ENCODE data around the gene TMEM81. TPM values are rescaled to one million over a fixed set of nuclear protein-coding genes. Genes with fewer than 3 reads are reported as not detected.

Gene TMEM81
- total RNA-seq, result 2.7 TPM
- long read RNA-seq, result 0 reads

- DNase-seq, result no peak
- no peak for ATAC-seq (ENCODE audit: poor library complexity)
- intact Hi-C loops (cut with DNase I), result no loop called here
These were observed at the start of gene TMEM81 for GRCh38 chr1:205084360-205084759. Gene TMEM81, minus strand, starts transcription at chr1:205084460. Its CDS starts 140 bp downstream, at chr1:205084320.

GRCh38 chr1:205133287-205133686, 49.0 kb upstream of the TMEM81 start:
- ATAC-seq (ENCODE audit: poor library complexity) (no peak), DNase-seq (no peak)
- intact Hi-C loops (cut with DNase I), result no loop called here

DNA sequence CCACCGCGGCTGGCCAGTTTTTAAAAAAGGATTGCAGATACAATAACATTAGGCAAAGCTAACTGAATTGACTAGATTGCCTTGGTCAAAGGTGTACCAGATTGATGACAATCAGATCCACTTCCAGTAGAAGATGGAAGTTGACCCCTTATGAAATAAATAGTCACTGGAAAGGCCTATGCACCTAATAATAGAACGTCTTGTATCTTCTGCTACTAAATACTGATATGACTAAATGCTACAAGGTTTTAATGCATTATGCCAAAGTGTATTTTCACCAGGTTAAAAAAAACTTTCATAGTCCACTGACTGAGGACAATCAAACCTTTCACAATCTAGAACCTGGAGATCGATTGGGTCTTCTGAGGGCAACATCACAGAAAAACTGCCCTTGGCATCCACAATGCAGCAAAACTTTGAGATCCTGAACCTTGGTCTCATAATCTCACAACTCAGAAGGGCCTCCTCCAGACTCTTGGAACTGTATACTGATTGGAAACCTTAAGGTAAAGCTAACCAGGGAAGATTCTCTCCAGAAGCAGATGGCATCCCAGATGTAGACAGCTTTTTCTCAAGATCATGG, 45.3 kb upstream of the TMEM81 start:
- intact Hi-C loops (cut with DNase I), result no loop called here
- no peak for ATAC-seq (ENCODE audit: poor library complexity)

GRCh38 chr1:205128050-205128449, 43.8 kb upstream of the TMEM81 start:
- DNase-seq (no peak), ATAC-seq (ENCODE audit: poor library complexity) (no peak)
- intact Hi-C loops (cut with DNase I), result no loop called here

More for the DNA sequence above, 45.3 kb upstream of the TMEM81 start:
- no peak for DNase-seq

GRCh38 chr1:205127646-205128045, 43.4 kb upstream of the TMEM81 start:
- no peak for DNase-seq
- ATAC-seq (ENCODE audit: poor library complexity), result no peak
- intact Hi-C loops (cut with DNase I), result no loop called here

DNA sequence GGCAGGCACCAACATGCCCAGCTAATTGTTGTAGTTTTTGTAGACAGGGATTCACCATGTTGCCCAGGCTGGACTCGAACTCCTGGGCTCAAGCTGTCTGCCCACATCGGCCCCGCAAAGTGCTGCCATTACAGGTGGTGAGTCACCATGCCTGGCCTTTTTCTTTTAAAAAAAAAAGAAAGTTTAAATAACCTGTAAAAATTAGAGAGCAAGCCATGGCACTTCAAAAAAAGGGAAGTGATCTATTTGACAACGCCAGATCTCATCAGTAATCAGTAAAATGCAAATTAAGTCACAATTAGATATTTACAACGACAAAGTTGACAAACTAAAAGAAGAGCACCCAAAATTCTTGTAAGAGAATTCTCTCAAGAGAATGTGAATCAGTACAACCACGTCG, 40.5 kb upstream of the TMEM81 start:
- intact Hi-C loops (cut with DNase I), result no loop called here
- ATAC-seq (ENCODE audit: poor library complexity) (no peak), DNase-seq (no peak)

DNA sequence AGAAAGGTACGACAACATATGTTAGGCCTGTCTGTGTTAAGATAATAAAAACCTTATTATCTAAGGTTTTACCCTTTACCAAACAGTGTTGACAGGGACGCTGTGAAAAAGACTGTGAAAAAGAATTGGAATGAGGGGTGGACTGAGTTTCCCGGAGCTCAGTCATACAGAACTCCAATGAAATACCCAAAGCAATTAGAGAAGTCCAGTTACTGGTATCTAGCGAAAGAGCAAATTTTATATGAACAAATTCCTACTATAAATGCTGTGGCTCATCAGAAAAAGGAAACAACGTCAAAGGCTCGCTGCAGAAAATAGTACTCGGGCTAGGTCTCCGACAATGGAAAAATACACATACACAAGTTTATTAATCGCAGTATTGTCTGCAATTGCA, 38.2 kb upstream of the TMEM81 start:
- no peak for DNase-seq
- intact Hi-C loops (cut with DNase I), result no loop called here
- ATAC-seq (ENCODE audit: poor library complexity), result peak; percentile 16

GRCh38 chr1:205121660-205122488, 37.6 kb upstream of the TMEM81 start, which contains the start of gene RBBP5:
Gene RBBP5, minus strand, starts transcription at chr1:205121978. Its CDS starts 105 bp downstream, at chr1:205121873.
- intact Hi-C loops (cut with DNase I), result no loop called here
- DNase-seq (peak; percentile 96), ATAC-seq (ENCODE audit: poor library complexity) (peak; percentile 99)

DNA sequence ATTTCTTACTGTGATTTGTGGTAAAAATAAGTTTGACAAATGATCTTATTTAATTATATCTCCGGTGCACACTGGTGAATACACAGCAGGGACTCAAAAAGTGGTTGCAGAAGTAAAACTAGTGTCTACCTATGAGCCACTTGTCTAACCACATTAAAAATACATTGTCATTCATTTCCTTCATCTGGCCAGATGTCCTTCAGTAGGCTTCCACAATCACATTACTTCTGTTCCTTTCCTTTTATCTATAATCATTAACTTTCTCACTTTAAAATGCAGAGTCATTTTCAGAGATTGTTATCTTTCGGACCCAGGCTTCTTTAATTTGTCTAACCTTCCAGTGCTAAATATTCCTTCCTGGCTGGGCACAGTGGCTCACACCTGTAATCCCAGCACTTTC, 34.5 kb upstream of the TMEM81 start:
- DNase-seq, result no peak
- no peak for ATAC-seq (ENCODE audit: poor library complexity)
- intact Hi-C loops (cut with DNase I), result no loop called here

- DNase-seq (no peak), ATAC-seq (ENCODE audit: poor library complexity) (no peak)
These were observed 27.1 kb upstream of the TMEM81 start for GRCh38 chr1:205111354-205111753.

DNA sequence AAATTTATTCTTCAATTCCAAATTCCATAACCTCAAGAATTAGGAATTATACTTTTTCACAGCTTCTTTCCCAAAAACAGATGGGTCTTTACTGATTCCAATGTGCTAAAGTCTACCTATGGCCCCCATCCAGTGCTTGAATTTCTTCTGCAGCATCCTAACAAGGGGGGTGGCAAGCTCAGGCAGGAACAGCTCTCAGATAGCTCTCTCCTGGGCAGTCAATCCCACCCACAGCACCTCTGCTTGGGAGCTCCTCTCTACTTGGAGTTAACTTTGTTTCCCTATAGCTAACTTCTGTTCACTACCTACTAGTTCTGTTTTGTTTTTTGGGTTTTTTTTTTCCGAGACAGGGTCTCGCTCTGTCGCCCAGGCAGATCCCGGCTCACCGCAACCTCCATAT, 25.5 kb upstream of the TMEM81 start:
- DNase-seq, result no peak
- intact Hi-C loops (cut with DNase I), result no loop called here
- no peak for ATAC-seq (ENCODE audit: poor library complexity)

More at GRCh38 chr1:205111354-205111753, 27.1 kb upstream of the TMEM81 start:
- intact Hi-C loops (cut with DNase I), result no loop called here

GRCh38 chr1:205109269-205109668, 25.0 kb upstream of the TMEM81 start:
- intact Hi-C loops (cut with DNase I), result no loop called here
- DNase-seq, result no peak
- ATAC-seq (ENCODE audit: poor library complexity), result no peak

DNA sequence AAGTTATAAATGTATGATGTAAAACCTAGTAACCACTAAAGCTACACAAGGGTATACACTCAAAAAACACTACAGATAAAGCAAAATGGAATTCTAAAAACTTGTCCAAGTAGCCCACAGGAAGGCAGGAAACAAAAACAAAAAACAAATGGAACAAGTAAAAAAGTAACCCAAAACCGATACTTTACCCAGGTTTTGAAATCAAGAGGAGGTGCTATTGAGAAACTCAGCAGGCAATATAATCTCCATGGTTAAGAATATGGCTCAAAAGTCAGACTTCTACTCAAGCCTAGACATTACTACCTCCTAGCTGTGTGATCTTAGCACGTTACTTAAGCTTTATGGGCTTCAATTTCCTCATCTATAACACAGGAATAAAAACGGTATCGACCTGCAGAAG, 24.2 kb upstream of the TMEM81 start:
- intact Hi-C loops (cut with DNase I), result no loop called here
- no peak for DNase-seq

DNA sequence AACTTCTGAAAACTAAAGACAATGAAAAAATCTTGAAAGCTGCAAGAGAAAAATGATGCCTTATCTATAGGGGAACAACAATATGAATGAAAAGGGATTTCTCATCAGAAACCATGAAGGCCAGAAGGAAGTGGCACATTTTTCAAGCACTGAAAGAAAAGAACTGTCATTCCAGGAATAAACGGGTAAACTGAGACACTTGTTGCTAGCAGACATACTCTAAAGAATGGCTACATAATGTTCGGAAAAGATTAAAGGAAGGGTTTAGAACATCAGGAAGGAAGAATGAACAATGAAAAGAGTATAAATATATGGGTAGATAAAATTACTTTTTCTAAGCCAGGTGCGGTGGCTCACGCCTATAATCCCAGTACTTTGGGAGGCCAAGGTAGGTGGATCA, 23.1 kb upstream of the TMEM81 start:
- no peak for ATAC-seq (ENCODE audit: poor library complexity)
- intact Hi-C loops (cut with DNase I), result no loop called here

More for the DNA sequence above, 24.2 kb upstream of the TMEM81 start:
- ATAC-seq (ENCODE audit: poor library complexity), result no peak

GRCh38 chr1:205102404-205102803, 18.1 kb upstream of the TMEM81 start:
- ATAC-seq (ENCODE audit: poor library complexity) (no peak), DNase-seq (no peak)
- intact Hi-C loops (cut with DNase I), result no loop called here

More for the DNA sequence above, 23.1 kb upstream of the TMEM81 start:
- no peak for DNase-seq

DNA sequence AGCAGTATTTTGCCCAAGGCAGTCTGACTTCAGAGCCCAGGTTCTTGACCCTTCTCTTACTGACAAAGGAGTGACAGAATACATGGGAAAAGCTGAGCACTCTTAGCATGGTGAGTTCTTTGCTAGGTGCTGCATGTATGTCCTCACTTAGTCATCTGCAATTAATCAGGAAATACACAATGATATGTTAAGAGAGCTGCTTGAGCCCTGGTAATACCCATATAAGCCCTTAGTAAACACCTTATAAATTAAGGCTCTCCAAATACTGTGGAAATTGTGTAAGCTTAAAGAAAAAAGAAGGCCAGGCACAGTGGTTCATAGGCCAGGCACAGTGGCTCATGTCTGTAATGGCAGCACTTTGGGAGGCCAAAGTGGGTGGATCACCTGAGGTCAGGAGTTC, 14.0 kb upstream of the TMEM81 start:
- DNase-seq (no peak), ATAC-seq (ENCODE audit: poor library complexity) (no peak)
- intact Hi-C loops (cut with DNase I), result no loop called here

DNA sequence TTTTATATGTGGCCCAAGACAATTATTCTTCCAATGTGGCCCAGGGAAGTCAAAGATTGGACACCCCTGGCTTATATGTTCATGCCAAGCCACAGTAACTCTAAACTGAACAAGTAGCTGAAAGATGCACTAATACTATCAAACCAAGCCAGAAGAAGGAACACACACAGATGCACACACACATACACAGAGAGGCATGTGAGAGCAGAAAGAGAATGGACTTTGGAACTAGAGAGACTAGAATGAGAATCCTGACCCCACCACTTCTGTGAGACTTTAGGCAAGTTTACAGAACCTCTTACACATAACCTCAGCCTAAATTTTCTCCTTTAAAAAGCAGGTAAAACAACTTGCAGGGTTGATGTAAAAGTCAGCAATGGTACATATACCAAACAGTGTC, 11.2 kb upstream of the TMEM81 start:
- DNase-seq, result no peak
- no peak for ATAC-seq (ENCODE audit: poor library complexity)
- intact Hi-C loops (cut with DNase I), result no loop called here

- intact Hi-C loops (cut with DNase I), result no loop called here
- DNase-seq, result no peak
- no peak for ATAC-seq (ENCODE audit: poor library complexity)
These were observed 6.9 kb upstream of the TMEM81 start for GRCh38 chr1:205091043-205091740.

DNA sequence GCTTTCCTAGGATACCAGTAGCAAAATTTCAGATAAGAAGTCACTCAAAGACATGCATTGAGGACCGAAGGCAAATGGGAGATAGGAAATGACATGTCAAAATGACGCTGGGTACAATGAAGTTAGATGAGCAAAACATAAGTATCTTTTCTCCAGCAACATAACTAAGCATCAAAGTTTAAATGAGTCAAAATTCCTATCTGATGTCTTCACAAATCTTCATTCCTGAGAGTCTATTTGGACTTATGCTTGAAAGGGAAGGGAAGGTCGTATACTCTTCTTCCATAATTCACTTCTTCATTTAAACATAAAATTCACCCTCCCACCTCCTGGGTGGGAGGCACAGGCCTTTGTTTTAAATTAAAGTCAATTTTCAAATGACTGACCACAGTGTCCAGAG, 4.1 kb upstream of the TMEM81 start:
- DNase-seq, result no peak
- intact Hi-C loops (cut with DNase I), result no loop called here

DNA sequence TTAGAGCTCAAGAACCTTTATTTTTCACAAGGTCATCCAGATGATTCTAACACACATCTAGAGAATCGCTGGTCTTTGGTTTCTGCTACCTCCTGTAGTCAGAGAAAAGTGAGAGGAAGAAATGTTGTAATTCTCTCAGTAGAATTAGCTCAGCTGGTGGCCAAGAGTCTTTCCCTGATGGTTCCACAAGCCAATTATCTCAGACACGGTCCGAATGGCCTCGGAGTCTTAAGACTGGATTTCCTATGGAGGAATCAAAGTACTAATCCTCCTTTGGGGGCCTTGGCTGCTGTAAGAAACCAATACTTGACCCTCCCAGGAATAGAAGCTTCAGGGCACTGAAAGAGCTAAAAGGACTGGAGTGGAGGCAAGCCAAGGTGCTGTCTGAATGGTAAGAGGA, 1.8 kb downstream of the TMEM81 start:
- intact Hi-C loops (cut with DNase I), result no loop called here
- DNase-seq (no peak), ATAC-seq (ENCODE audit: poor library complexity) (no peak)

More for the DNA sequence above, 4.1 kb upstream of the TMEM81 start:
- no peak for ATAC-seq (ENCODE audit: poor library complexity)

All from Right ventricle myocardium superior (tissue), 1 donor.